H4 (cell line): Measurements from ENCODE around the gene PON2. TPM values are rescaled to one million over a fixed set of nuclear protein-coding genes. Genes with fewer than 3 reads are reported as not detected.

Experiments
- total RNA-seq: library from RNA; depleted of rRNA; stranded (reverse); fragments of >200 nt; shearing (Covaris generic); gene quantifications from 2 replicates; pipeline ENCODE4 v1.2.3, GENCODE V29; 2014; rRNA removed

PON2 gene
- total RNA-seq, 1 experiment from 2014 or later: 222 TPM

Other genes with a start within 250 kb of the PON2 start
- gene PON1, start 110.5 kb downstream of the PON2 start, total RNA-seq: not detected in 2 replicates
- not detected in 2 replicates for gene PON3, start 38.7 kb downstream of the PON2 start, total RNA-seq
- gene ASB4, start 50.9 kb upstream of the PON2 start, total RNA-seq: not detected in 2 replicates
- gene PDK4, start 161.5 kb upstream of the PON2 start, total RNA-seq: 0.45 and 1.0 TPM in 2 replicates